DND-41 (cell line): ENCODE data around the gene L3MBTL3.

Source experiments
- ATAC-seq: fragments of 200-7000 bp; cut with Tn5 transposase; 3 replicates; pipeline ENCODE4 v1.9.1; 2021; ENCODE audit warnings: low read depth; ENCODE audit not compliant: insufficient read depth
- DNase-seq: peaks from one replicate; pipeline ENCODE4 v3.0.0-alpha.2; 2020
- H2AFZ ChIP-seq: 2 replicates; pipeline ENCODE4 v1.6.0; 2012; ENCODE audit warnings: low read depth, low read length
- H3K27ac ChIP-seq: 2 replicates; pipeline ENCODE4 v1.5.1; 2012; ENCODE audit warnings: low read length, inconsistent platforms
- H3K27me3 ChIP-seq: fragments of 200-600 bp; sonication (generic); 2 replicates; pipeline ENCODE4 v1.6.0; 2012; ENCODE audit warnings: low read length, mild to moderate bottlenecking, inconsistent platforms; ENCODE audit not compliant: insufficient read depth, poor library complexity
- H3K36me3 ChIP-seq: 2 replicates; pipeline ENCODE4 v1.5.1; 2012; ENCODE audit warnings: low read length, inconsistent platforms; ENCODE audit not compliant: insufficient read depth
- H3K4me1 ChIP-seq: 2 replicates; pipeline ENCODE4 v1.5.1; 2012; ENCODE audit warnings: mild to moderate bottlenecking, low read length; ENCODE audit not compliant: insufficient read depth
- H3K4me2 ChIP-seq: 2 replicates; pipeline ENCODE4 v1.6.0; 2012; ENCODE audit warnings: mild to moderate bottlenecking, moderate library complexity, low read length, inconsistent platforms; ENCODE audit not compliant: insufficient read depth
- H3K4me3 ChIP-seq, 2 experiments: fragments of 200-600 bp in 1 of 2; shearing (Covaris generic) in 1 of 2; 2 replicates each; pipeline ENCODE4 v1.5.1; 2012 to 2016; ENCODE audit warnings: inconsistent platforms in 2 of 2, low read length in 2 of 2, mild to moderate bottlenecking in 2 of 2, low read depth in 1 of 2, moderate library complexity in 1 of 2
- H3K79me2 ChIP-seq: 2 replicates; pipeline ENCODE4 v1.6.0; 2012; ENCODE audit warnings: low read length, inconsistent platforms; ENCODE audit not compliant: insufficient read depth
- H3K9ac ChIP-seq: 2 replicates; pipeline ENCODE4 v1.6.0; 2012; ENCODE audit warnings: low read depth, mild to moderate bottlenecking, inconsistent platforms, low read length, moderate library complexity
- H3K9me3 ChIP-seq: 2 replicates; pipeline ENCODE4 v1.5.1; 2012; ENCODE audit warnings: low read length, moderate library complexity, mild to moderate bottlenecking, inconsistent platforms; ENCODE audit not compliant: insufficient read depth, severe bottlenecking
- H4K20me1 ChIP-seq: 2 replicates; pipeline ENCODE4 v1.6.0; 2012; ENCODE audit warnings: low read length; ENCODE audit not compliant: insufficient read depth
- EZH2 ChIP-seq: IDR thresholded peaks from 3 replicates; pipeline ENCODE4 v1.6.1; 2012; ENCODE audit warnings: borderline replicate concordance, low read depth, mild to moderate bottlenecking, moderate library complexity, low read length, inconsistent platforms; ENCODE audit not compliant: severe bottlenecking
- TF ChIP-seq, protein P1 (sequence below): IDR thresholded peaks from 2 replicates; pipeline ENCODE4 v1.5.1; 2012; ENCODE audit warnings: borderline replicate concordance, low read length, moderate library complexity, mild to moderate bottlenecking; ENCODE audit not compliant: poor library complexity, severe bottlenecking; ENCODE audit errors: extremely low read depth

L3MBTL3 gene

DNA sequence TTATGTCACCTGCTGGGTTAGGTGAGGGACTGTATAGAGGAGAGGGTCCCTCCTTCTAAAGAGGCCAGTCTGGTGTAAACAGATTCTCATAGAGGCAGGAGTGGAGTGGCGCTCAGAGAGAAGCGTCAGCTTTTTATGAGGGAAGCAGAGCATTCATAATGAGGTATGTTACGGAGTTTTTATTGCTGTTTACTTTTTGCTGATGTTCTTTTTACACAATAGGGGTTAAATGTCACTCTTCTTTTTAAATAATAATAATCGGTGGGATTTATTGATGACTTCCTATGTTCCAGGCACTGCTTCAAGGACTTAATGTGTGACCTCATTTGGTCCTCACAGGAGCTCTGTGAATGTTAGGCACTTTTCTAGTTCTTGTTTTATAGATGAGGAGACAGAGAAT is 79.9 kb downstream of the L3MBTL3 start:
- Histone ChIP-seq H2AFZ (no peak overlapping the region), H3K9me3 (no peaks in the 10 kb centered on the region), H3K79me2 (no peaks in the 10 kb centered on the region), H4K20me1 (no peaks in the 10 kb centered on the region), H3K4me3 (no peak overlapping the region), H3K36me3 (no peaks in the 10 kb centered on the region), H3K9ac (no peak overlapping the region), H3K4me2 (no peak overlapping the region), H3K4me1 (no peaks in the 10 kb centered on the region), H3K27ac (no peak overlapping the region), H3K27me3 (peaks cover 16% of the 10 kb centered on the region)
- no peak for TF ChIP-seq EZH2
- TF ChIP-seq, protein P1, sequence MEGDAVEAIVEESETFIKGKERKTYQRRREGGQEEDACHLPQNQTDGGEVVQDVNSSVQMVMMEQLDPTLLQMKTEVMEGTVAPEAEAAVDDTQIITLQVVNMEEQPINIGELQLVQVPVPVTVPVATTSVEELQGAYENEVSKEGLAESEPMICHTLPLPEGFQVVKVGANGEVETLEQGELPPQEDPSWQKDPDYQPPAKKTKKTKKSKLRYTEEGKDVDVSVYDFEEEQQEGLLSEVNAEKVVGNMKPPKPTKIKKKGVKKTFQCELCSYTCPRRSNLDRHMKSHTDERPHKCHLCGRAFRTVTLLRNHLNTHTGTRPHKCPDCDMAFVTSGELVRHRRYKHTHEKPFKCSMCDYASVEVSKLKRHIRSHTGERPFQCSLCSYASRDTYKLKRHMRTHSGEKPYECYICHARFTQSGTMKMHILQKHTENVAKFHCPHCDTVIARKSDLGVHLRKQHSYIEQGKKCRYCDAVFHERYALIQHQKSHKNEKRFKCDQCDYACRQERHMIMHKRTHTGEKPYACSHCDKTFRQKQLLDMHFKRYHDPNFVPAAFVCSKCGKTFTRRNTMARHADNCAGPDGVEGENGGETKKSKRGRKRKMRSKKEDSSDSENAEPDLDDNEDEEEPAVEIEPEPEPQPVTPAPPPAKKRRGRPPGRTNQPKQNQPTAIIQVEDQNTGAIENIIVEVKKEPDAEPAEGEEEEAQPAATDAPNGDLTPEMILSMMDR = no peak
- ATAC-seq = no peak
- no peak for DNase-seq

DNA sequence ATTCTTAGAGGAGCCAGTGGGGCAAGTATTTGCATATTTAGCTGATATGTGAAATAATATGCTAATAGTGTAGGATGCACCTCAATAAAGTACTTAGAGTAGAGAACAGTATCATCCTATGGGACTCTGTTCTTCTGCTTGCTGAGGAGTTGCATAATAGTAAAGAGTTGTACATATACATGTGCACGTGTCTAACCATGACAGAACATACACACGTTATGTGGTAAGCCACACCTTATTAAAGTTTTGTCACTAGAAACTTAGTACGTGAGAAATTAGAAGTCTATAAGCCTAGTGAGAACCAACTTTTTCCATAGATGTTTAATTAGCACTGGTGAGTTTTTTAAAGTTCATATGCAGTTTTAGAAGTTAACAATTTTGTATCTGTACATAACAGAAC is 80.7 kb downstream of the L3MBTL3 start:
- no peak overlapping the region for H3K4me3 ChIP-seq
- no peak for TF ChIP-seq EZH2
- TF ChIP-seq, protein P1 = no peak
- H3K4me1 ChIP-seq = no peaks in the 10 kb centered on the region
- no peaks in the 10 kb centered on the region for H3K79me2 ChIP-seq
- H3K9me3 ChIP-seq = no peaks in the 10 kb centered on the region
- H2AFZ ChIP-seq = no peak overlapping the region
- no peak overlapping the region for H3K4me2 ChIP-seq
- H3K36me3 ChIP-seq = no peaks in the 10 kb centered on the region
- no peak overlapping the region for H3K27ac ChIP-seq
- DNase-seq (no peak), ATAC-seq (no peak)
- H3K27me3 ChIP-seq = peaks cover 16% of the 10 kb centered on the region
- no peak overlapping the region for H3K9ac ChIP-seq
- no peaks in the 10 kb centered on the region for H4K20me1 ChIP-seq

DNA sequence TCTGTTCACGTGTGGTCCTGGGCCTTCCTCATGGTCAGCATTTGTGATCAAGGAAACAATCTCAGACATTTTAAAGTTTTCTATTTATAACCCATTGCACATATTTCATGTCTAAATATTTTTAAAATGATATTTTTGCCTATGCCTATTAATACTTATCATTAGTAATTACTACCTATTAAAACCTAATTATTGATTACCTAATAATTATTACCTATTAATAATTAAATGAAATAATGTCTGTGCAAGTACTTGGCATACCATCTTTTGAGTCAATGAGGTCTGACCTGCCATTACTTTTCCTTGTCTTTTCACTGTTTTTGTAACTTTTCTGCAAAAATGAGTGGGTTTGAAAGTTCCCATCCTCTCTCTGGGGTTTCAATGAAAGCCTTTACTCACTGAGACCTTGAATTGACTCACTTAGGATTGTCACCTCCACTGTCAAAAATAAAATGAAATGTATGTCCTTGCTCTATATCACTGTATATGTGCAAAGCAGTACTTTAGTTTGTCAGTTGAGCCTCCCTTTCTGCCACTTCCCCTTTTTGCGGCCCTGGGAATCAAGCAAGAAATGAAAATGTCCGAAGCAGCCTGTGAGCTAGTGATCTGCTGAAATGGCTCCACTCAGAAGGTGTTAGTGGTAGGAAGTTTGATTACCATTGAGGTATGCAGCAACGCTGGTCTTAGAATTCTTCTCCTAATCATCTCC is 87.8 kb downstream of the L3MBTL3 start:
- no peak for DNase-seq
- Histone ChIP-seq H3K9ac (no peak overlapping the region), H4K20me1 (no peaks in the 10 kb centered on the region), H3K79me2 (no peaks in the 10 kb centered on the region), H3K27me3 (peaks cover 3% of the 10 kb centered on the region), H3K27ac (no peak overlapping the region), H3K4me3 (no peak overlapping the region), H3K4me2 (no peak overlapping the region), H2AFZ (no peak overlapping the region), H3K4me1 (no peaks in the 10 kb centered on the region), H3K9me3 (no peaks in the 10 kb centered on the region), H3K36me3 (no peaks in the 10 kb centered on the region)
- no peak for ATAC-seq
- TF ChIP-seq EZH2 = no peak
- TF ChIP-seq, protein P1 = no peak

DNA sequence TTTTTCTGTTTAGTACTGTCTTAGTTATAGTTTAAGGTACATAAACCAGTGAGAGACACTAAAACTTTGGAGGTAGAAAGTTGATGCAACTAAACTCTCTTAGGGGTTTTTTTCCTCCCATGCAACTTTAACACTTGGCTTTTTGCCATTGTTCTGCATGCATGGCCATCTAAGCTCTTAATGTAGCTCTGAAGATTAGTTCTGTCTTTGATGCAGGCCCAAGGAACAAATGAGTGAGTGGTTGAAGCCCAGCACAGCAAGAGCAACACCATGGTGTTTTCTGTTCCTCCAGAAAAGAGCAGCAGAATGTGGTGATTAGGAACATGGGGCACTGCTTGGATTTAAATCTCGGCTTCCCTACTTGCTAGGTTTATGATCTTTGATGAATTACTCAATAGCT is 89.3 kb downstream of the L3MBTL3 start:
- Histone ChIP-seq H3K9me3 (no peaks in the 10 kb centered on the region), H3K4me1 (no peaks in the 10 kb centered on the region), H3K4me2 (no peak overlapping the region), H3K27me3 (peaks cover 7% of the 10 kb centered on the region), H3K9ac (no peak overlapping the region), H3K79me2 (no peaks in the 10 kb centered on the region), H2AFZ (no peak overlapping the region), H3K36me3 (no peaks in the 10 kb centered on the region), H3K27ac (no peak overlapping the region), H4K20me1 (no peaks in the 10 kb centered on the region), H3K4me3 (no peak overlapping the region)
- no peak for ATAC-seq
- TF ChIP-seq, protein P1 = no peak
- no peak for TF ChIP-seq EZH2
- DNase-seq = no peak
